ENCODE data around the gene NADK2. TPM values are rescaled to one million over a fixed set of nuclear protein-coding genes. Genes with fewer than 3 reads are reported as not detected.

Gene NADK2
- total RNA-seq, 1 donor from 2014 or later, result 40.2 TPM

- Mint-ChIP-seq H3K4me1 (peaks cover 4% of the 10 kb centered on the region), H3K27ac (no peak overlapping the region), H3K27me3 (ENCODE audit: low read depth) (no peaks in the 10 kb centered on the region), H3K4me3 (no peak overlapping the region), H3K36me3 (peaks cover 29% of the 10 kb centered on the region), H3K9me3 (no peaks in the 10 kb centered on the region)
- DNase-seq (ENCODE audit: low spot score in 2 of 2, unreplicated experiment in 2 of 2), result no peak
- no peak for TF ChIP-seq CTCF (IDR thresholded peaks at IDR 0.05; ENCODE audit: unreplicated experiment)
Observed at GRCh38 chr5:36175043-36175442, 66.7 kb downstream of the NADK2 start.

GRCh38 chr5:36174119-36174518, 67.6 kb downstream of the NADK2 start:
- Mint-ChIP-seq H3K9me3 (no peaks in the 10 kb centered on the region), H3K27me3 (ENCODE audit: low read depth) (no peaks in the 10 kb centered on the region), H3K4me1 (no peaks in the 10 kb centered on the region), H3K27ac (no peak overlapping the region), H3K4me3 (no peak overlapping the region), H3K36me3 (peaks cover 32% of the 10 kb centered on the region)
- TF ChIP-seq CTCF (IDR thresholded peaks at IDR 0.05; ENCODE audit: unreplicated experiment), result no peak
- DNase-seq (ENCODE audit: low spot score in 2 of 2, unreplicated experiment in 2 of 2), result no peak

GRCh38 chr5:36173426-36173825, 68.3 kb downstream of the NADK2 start:
- no peaks in the 10 kb centered on the region for H3K27me3 Mint-ChIP-seq (ENCODE audit: low read depth)
- H3K4me1 Mint-ChIP-seq, result no peaks in the 10 kb centered on the region
- DNase-seq (ENCODE audit: low spot score in 2 of 2, unreplicated experiment in 2 of 2), result no peak
- no peak overlapping the region for H3K4me3 Mint-ChIP-seq
- no peak overlapping the region for H3K27ac Mint-ChIP-seq
- TF ChIP-seq CTCF (IDR thresholded peaks at IDR 0.05; ENCODE audit: unreplicated experiment), result no peak
- no peaks in the 10 kb centered on the region for H3K9me3 Mint-ChIP-seq
- peaks cover 34% of the 10 kb centered on the region for H3K36me3 Mint-ChIP-seq

GRCh38 chr5:36172599-36172998, 69.1 kb downstream of the NADK2 start:
- Mint-ChIP-seq H3K27ac (no peak overlapping the region), H3K36me3 (peaks cover 42% of the 10 kb centered on the region), H3K9me3 (no peaks in the 10 kb centered on the region), H3K4me3 (no peak overlapping the region), H3K4me1 (no peaks in the 10 kb centered on the region), H3K27me3 (ENCODE audit: low read depth) (no peaks in the 10 kb centered on the region)
- no peak for DNase-seq (ENCODE audit: low spot score in 2 of 2, unreplicated experiment in 2 of 2)
- TF ChIP-seq CTCF (IDR thresholded peaks at IDR 0.05; ENCODE audit: unreplicated experiment), result no peak

GRCh38 chr5:36170832-36171424, 70.8 kb downstream of the NADK2 start:
- H3K27me3 Mint-ChIP-seq (ENCODE audit: low read depth), result no peaks in the 10 kb centered on the region
- H3K27ac Mint-ChIP-seq, result no peak overlapping the region
- no peaks in the 10 kb centered on the region for H3K9me3 Mint-ChIP-seq
- TF ChIP-seq CTCF (IDR thresholded peaks at IDR 0.05; ENCODE audit: unreplicated experiment), result no peak
- H3K4me3 Mint-ChIP-seq, result no peak overlapping the region
- H3K4me1 Mint-ChIP-seq, result no peaks in the 10 kb centered on the region
- DNase-seq (ENCODE audit: low spot score in 2 of 2, unreplicated experiment in 2 of 2), result no peak
- H3K36me3 Mint-ChIP-seq, result peaks cover 57% of the 10 kb centered on the region

- no peak overlapping the region for H3K4me3 Mint-ChIP-seq
- H3K9me3 Mint-ChIP-seq, result no peaks in the 10 kb centered on the region
- no peaks in the 10 kb centered on the region for H3K27me3 Mint-ChIP-seq (ENCODE audit: low read depth)
- H3K27ac Mint-ChIP-seq, result no peak overlapping the region
- no peaks in the 10 kb centered on the region for H3K4me1 Mint-ChIP-seq
- TF ChIP-seq CTCF (IDR thresholded peaks at IDR 0.05; ENCODE audit: unreplicated experiment), result no peak
- DNase-seq (ENCODE audit: low spot score in 2 of 2, unreplicated experiment in 2 of 2), result no peak
- peaks cover 44% of the 10 kb centered on the region for H3K36me3 Mint-ChIP-seq
Observed at GRCh38 chr5:36168737-36169136, 73.0 kb downstream of the NADK2 start.
